ENCODE measurements around the gene SYNPR. TPM values are rescaled to one million over a fixed set of nuclear protein-coding genes. Genes with fewer than 3 reads are reported as not detected.

The SYNPR gene
- polyA plus RNA-seq, 3 donors = not detected

DNA sequence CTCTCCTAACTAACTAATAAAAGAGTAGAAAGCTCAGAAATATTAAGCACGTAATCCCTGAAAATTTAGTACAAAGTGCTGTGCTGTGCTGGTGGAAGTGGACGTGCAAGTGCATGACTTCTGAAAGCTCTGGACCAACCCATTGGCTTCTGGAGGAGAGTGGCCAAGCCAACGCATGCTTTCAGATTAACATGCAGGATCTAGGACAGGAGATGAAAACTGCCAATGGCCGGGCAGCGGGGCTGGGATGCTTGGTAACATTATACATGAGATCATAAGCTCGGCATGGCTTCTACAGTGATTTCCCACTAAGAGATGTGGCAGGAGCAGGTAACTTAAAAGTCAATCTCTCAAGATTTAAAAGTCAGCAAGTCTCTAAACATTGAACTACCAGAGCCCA is 203.5 kb downstream of the SYNPR start:
- no peaks in the 10 kb centered on the region for H3K4me1 Mint-ChIP-seq
- H3K36me3 Mint-ChIP-seq = no peaks in the 10 kb centered on the region
- WGBS (ENCODE audit: insufficient coverage) = 89% methylated on average over 5 of the region's 6 CpGs
- H3K27ac Mint-ChIP-seq = no peak overlapping the region
- H3K27ac ChIP-seq (ENCODE audit: low read depth in 1 of 2, low read length in 2 of 2) = no peak overlapping the region
- no peak overlapping the region for H3K4me3 Mint-ChIP-seq
- peaks cover 0 to 6% (median 0%) of the 10 kb centered on the region in 7 donors for H3K9me3 Mint-ChIP-seq
- H3K27me3 ChIP-seq (ENCODE audit: control insufficient read depth in 2 of 2, insufficient read depth in 2 of 2, low read length in 2 of 2) = no peaks in the 10 kb centered on the region
- no peak overlapping the region for H3K4me3 ChIP-seq (replicated peaks in 1 of 3; ENCODE audit: low read depth in 2 of 3, low read length in 3 of 3)
- intact Hi-C loops (cut with micrococcal nuclease) = no loop called here
- no peaks in the 10 kb centered on the region for H3K4me1 ChIP-seq (ENCODE audit: control insufficient read depth in 1 of 2, insufficient read depth in 2 of 2, low read length in 2 of 2)
- H4K20me1 ChIP-seq (ENCODE audit: insufficient read depth, low read length) = no peaks in the 10 kb centered on the region
- no peak for DNase-seq
- no peak overlapping the region for H3K9ac ChIP-seq (ENCODE audit: insufficient read depth, low read length, poor library complexity, severe bottlenecking)
- H3K9me3 ChIP-seq (replicated peaks in 1 of 2; ENCODE audit: control insufficient read depth in 1 of 2, insufficient read depth in 1 of 2, low read length in 2 of 2) = peaks cover 3 to 5% of the 10 kb centered on the region in 2 donors
- no peaks in the 10 kb centered on the region for H3K79me2 ChIP-seq (ENCODE audit: insufficient read depth, low read length)
- H3K27me3 Mint-ChIP-seq (ENCODE audit: low read depth in 3 of 3) = peaks cover 0 to 2% (median 0%) of the 10 kb centered on the region in 3 donors
- no peak overlapping the region for H3K4me2 ChIP-seq (replicated peaks; ENCODE audit: extremely low read depth, low read length, poor library complexity, severe bottlenecking)
- H2AFZ ChIP-seq (ENCODE audit: insufficient read depth, low read depth, low read length, poor library complexity, severe bottlenecking) = no peak overlapping the region
- no peaks in the 10 kb centered on the region for H3K36me3 ChIP-seq (replicated peaks in 1 of 2; ENCODE audit: control insufficient read depth in 1 of 2, insufficient read depth in 2 of 2, low read length in 2 of 2)
- TF ChIP-seq, protein P1, sequence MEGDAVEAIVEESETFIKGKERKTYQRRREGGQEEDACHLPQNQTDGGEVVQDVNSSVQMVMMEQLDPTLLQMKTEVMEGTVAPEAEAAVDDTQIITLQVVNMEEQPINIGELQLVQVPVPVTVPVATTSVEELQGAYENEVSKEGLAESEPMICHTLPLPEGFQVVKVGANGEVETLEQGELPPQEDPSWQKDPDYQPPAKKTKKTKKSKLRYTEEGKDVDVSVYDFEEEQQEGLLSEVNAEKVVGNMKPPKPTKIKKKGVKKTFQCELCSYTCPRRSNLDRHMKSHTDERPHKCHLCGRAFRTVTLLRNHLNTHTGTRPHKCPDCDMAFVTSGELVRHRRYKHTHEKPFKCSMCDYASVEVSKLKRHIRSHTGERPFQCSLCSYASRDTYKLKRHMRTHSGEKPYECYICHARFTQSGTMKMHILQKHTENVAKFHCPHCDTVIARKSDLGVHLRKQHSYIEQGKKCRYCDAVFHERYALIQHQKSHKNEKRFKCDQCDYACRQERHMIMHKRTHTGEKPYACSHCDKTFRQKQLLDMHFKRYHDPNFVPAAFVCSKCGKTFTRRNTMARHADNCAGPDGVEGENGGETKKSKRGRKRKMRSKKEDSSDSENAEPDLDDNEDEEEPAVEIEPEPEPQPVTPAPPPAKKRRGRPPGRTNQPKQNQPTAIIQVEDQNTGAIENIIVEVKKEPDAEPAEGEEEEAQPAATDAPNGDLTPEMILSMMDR (IDR thresholded peaks at IDR 0.05) = no peak

DNA sequence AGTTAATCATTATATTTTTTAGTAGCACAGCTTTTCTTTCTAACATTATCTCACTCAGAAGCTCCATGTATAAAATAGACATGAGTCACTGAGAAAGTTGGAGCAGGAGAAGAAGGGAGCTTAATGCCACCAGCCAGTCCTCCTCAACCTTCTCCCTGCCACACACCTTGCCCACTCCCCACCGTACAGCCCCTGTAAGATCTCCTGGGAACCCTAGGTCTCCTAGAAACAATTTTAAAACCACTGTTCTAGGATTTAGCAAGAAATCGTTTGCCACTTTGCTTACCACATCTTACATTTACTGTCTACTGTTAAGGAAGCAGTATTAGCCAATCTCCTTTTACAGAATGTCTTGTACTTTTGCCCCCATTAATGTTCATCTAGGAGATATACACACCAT is 204.2 kb downstream of the SYNPR start:
- WGBS (ENCODE audit: insufficient coverage) = 100% methylated on average over 1 of the region's 2 CpGs
- Histone ChIP-seq H3K79me2 (ENCODE audit: insufficient read depth, low read length) (no peaks in the 10 kb centered on the region), H3K27ac (ENCODE audit: low read depth in 1 of 2, low read length in 2 of 2) (no peak overlapping the region), H3K9me3 (replicated peaks in 1 of 2; ENCODE audit: control insufficient read depth in 1 of 2, insufficient read depth in 1 of 2, low read length in 2 of 2) (peaks cover 0 to 4% of the 10 kb centered on the region in 2 donors), H3K36me3 (replicated peaks in 1 of 2; ENCODE audit: control insufficient read depth in 1 of 2, insufficient read depth in 2 of 2, low read length in 2 of 2) (no peaks in the 10 kb centered on the region), H3K4me3 (replicated peaks in 1 of 3; ENCODE audit: low read depth in 2 of 3, low read length in 3 of 3) (no peak overlapping the region), H3K9ac (ENCODE audit: insufficient read depth, low read length, poor library complexity, severe bottlenecking) (no peak overlapping the region), H2AFZ (ENCODE audit: insufficient read depth, low read depth, low read length, poor library complexity, severe bottlenecking) (no peak overlapping the region), H4K20me1 (ENCODE audit: insufficient read depth, low read length) (no peaks in the 10 kb centered on the region), H3K27me3 (ENCODE audit: control insufficient read depth in 2 of 2, insufficient read depth in 2 of 2, low read length in 2 of 2) (no peaks in the 10 kb centered on the region), H3K4me2 (replicated peaks; ENCODE audit: extremely low read depth, low read length, poor library complexity, severe bottlenecking) (no peak overlapping the region), H3K4me1 (ENCODE audit: control insufficient read depth in 1 of 2, insufficient read depth in 2 of 2, low read length in 2 of 2) (no peaks in the 10 kb centered on the region)
- Mint-ChIP-seq H3K9me3 (peaks cover 0 to 2% (median 0%) of the 10 kb centered on the region in 7 donors), H3K27me3 (ENCODE audit: low read depth in 3 of 3) (peaks cover 0 to 2% (median 0%) of the 10 kb centered on the region in 3 donors), H3K4me1 (no peaks in the 10 kb centered on the region), H3K4me3 (no peak overlapping the region), H3K36me3 (no peaks in the 10 kb centered on the region), H3K27ac (no peak overlapping the region)
- intact Hi-C loops (cut with micrococcal nuclease) = no loop called here
- TF ChIP-seq, protein P1 (IDR thresholded peaks at IDR 0.05) = no peak
- DNase-seq = no peak
